NCI-H226 (cell line): Measurements from ENCODE around the gene IFNG.

Source experiments
- DNase-seq: peaks from one replicate; pipeline ENCODE4 v3.0.0-alpha.2; 2015

The IFNG gene

GRCh38 chr12:68114606-68115005 lies 44.9 kb downstream of the IFNG start:
- no peak for DNase-seq

GRCh38 chr12:68113644-68114043 lies 45.9 kb downstream of the IFNG start:
- no peak for DNase-seq

GRCh38 chr12:68111995-68112394 lies 47.5 kb downstream of the IFNG start:
- no peak for DNase-seq

GRCh38 chr12:68109444-68110217 lies 49.9 kb downstream of the IFNG start:
- peak; percentile 39 for DNase-seq

- no peak for DNase-seq
Observed at GRCh38 chr12:68109001-68109400, 50.5 kb downstream of the IFNG start.

- peak; percentile 56 for DNase-seq
Observed at GRCh38 chr12:68106660-68107059, 52.9 kb downstream of the IFNG start.

- DNase-seq, result peak; percentile 70
Observed at GRCh38 chr12:68106160-68106559, 53.4 kb downstream of the IFNG start.
